Stomach (tissue), 4 donors: ENCODE data around the gene RAB36.
A peak's percentile ranks its signal among the peaks of the same experiment; 100 is the strongest.

Source experiments
- CTCF ChIP-seq, 7 experiments: fragments of 450-650 bp in 4 of 7; fragments of 200-600 bp in 3 of 7; sonication (generic) in 3 of 7; IDR thresholded peaks; one replicate each; pipeline ENCODE4 v1.5.1; 2016 to 2019; ENCODE audit warnings: antibody characterized with exemption in 7 of 7, control low read depth in 2 of 7, mild to moderate bottlenecking in 1 of 7
- EP300 ChIP-seq: sonication (generic); formaldehyde crosslinking; IDR thresholded peaks from one replicate; pipeline ENCODE4 v1.6.1; 2017; ENCODE audit warnings: antibody characterized with exemption
- POLR2A ChIP-seq, 4 donors: fragments of 450-650 bp; IDR thresholded peaks; one replicate each; pipeline ENCODE4 v1.6.1; 2016; ENCODE audit warnings: antibody characterized with exemption in 4 of 4, control low read depth in 2 of 4, mild to moderate bottlenecking in 1 of 4, moderate library complexity in 1 of 4
- POLR2AphosphoS5 ChIP-seq, 3 donors: sonication (generic); formaldehyde crosslinking; IDR thresholded peaks; one replicate each; pipeline ENCODE4 v1.6.1; 2016; ENCODE audit warnings: antibody characterized with exemption in 3 of 3

GRCh38 chr22:23106344-23106743, 38.9 kb upstream of the RAB36 start:
- TF ChIP-seq EP300 (no peak), CTCF (IDR thresholded peaks at IDR 0.05) (no peak), POLR2A (IDR thresholded peaks at IDR 0.05) (no peak), POLR2AphosphoS5 (IDR thresholded peaks at IDR 0.05) (peak in 2 of 3 donors; percentile 59 to 65)
